HepG2 (cell line): ENCODE measurements around the gene PNPLA8. TPM values are rescaled to one million over a fixed set of nuclear protein-coding genes. Genes with fewer than 3 reads are reported as not detected.

ENCODE experiments used
- ATAC-seq: fragments of 200-7000 bp; cut with Tn5 transposase; 3 replicates; pipeline ENCODE4 v1.9.1; 2020; ENCODE audit warnings: mild to moderate bottlenecking, moderate library complexity
- BruUV-seq: library from RNA; stranded (reverse); fragments of 400-500 nt; replicated peaks from 2 replicates; lab custom pipeline; 2021; lab: Mats Ljungman, UMichigan
- CTCF ChIA-PET: fragments of 300-600 bp; formaldehyde crosslinking; extraction: SDS; loops from one replicate; lab custom pipeline; 2021; ENCODE audit warnings: low total read pairs, inconsistent platforms, low intra/inter-chr PET ratio; lab: Yijun Ruan, JAX
- POLR2A ChIA-PET: fragments of 350-600 bp; sonication (Branson Sonifier 250); formaldehyde crosslinking; loops from one replicate; lab custom pipeline; 2020; ENCODE audit warnings: antibody characterized with exemption, inconsistent platforms; lab: Yijun Ruan, JAX
- DNase-seq: peaks from one replicate; pipeline ENCODE4 v3.0.0-alpha.2; 2015; ENCODE audit warnings: low spot score
- FAIRE-seq: peaks from 3 replicates; lab custom pipeline; 2011; peaks lifted over from hg19 to GRCh38; lab: Jason Lieb, UNC
- H2AFZ ChIP-seq: one replicate; pipeline ENCODE4 v1.6.1; 2011; ENCODE audit warnings: low read length, inconsistent platforms
- H3K27ac ChIP-seq: fragments of 300-600 bp; 3 replicates; pipeline ENCODE4 v1.8.0; 2011; ENCODE audit warnings: mixed run types, mild to moderate bottlenecking, mixed read lengths, low read length, inconsistent platforms; ENCODE audit not compliant: insufficient read depth; ENCODE audit errors: extremely low read length
- H3K27me3 ChIP-seq, 2 experiments: fragments of 200-600 bp in 1 of 2; 2 replicates in 1 of 2; 3 replicates in 1 of 2; pipeline versions ENCODE4 v1.6.0 to v1.8.0; 2011; ENCODE audit warnings: low read length in 2 of 2, mild to moderate bottlenecking in 2 of 2, moderate library complexity in 2 of 2, inconsistent platforms in 1 of 2; ENCODE audit not compliant: insufficient read depth in 2 of 2, control insufficient read depth in 1 of 2
- H3K36me3 ChIP-seq, 2 experiments: fragments of 200-600 bp in 1 of 2; replicated peaks in 1 of 2; 2 replicates in 1 of 2; 3 replicates in 1 of 2; pipeline versions ENCODE4 v1.5.1 to v1.8.0; 2011; ENCODE audit warnings: low read length in 2 of 2, inconsistent platforms in 1 of 2; ENCODE audit not compliant: insufficient read depth in 2 of 2, control insufficient read depth in 1 of 2
- H3K4me1 ChIP-seq: 2 replicates; pipeline ENCODE4 v1.5.1; 2012; ENCODE audit warnings: low read length, inconsistent platforms; ENCODE audit not compliant: insufficient read depth
- H3K4me2 ChIP-seq: 2 replicates; pipeline ENCODE4 v1.6.0; 2011; ENCODE audit warnings: low read depth, low read length, inconsistent platforms
- H3K4me3 ChIP-seq, 3 experiments: fragments of 200-600 bp in 1 of 3; sonication (generic), shearing (Covaris generic) in 1 of 3; replicated peaks in 1 of 3; 2 replicates each; pipeline ENCODE4 v1.5.1; 2011 to 2016; ENCODE audit warnings: low read length in 3 of 3, inconsistent platforms in 2 of 3, low read depth in 2 of 3, mild to moderate bottlenecking in 2 of 3, control low read depth in 1 of 3, mixed read lengths in 1 of 3; ENCODE audit not compliant: insufficient read depth in 1 of 3
- H3K79me2 ChIP-seq: one replicate; pipeline ENCODE4 v1.6.1; 2011; ENCODE audit warnings: low read length, inconsistent platforms; ENCODE audit not compliant: insufficient read depth
- H3K9ac ChIP-seq: 2 replicates; pipeline ENCODE4 v1.6.0; 2011; ENCODE audit warnings: mild to moderate bottlenecking, low read depth, low read length, inconsistent platforms; ENCODE audit not compliant: insufficient read depth
- H3K9me3 ChIP-seq: 2 replicates; pipeline ENCODE4 v1.5.1; 2012; ENCODE audit warnings: mild to moderate bottlenecking, low read length
- H4K20me1 ChIP-seq: 2 replicates; pipeline ENCODE4 v1.6.0; 2011; ENCODE audit warnings: inconsistent platforms, mild to moderate bottlenecking, low read length, moderate library complexity; ENCODE audit not compliant: insufficient read depth
- ARHGAP35 ChIP-seq: sonication (generic); formaldehyde crosslinking; IDR thresholded peaks from 2 replicates; pipeline ENCODE4 v1.9.0; 2022; ENCODE audit warnings: mild to moderate bottlenecking, inconsistent platforms, moderate library complexity, missing genetic modification reagents, borderline replicate concordance
- CHCHD3 ChIP-seq: sonication (generic); formaldehyde crosslinking; IDR thresholded peaks from 2 replicates; pipeline ENCODE4 v1.8.0; 2022; ENCODE audit warnings: mild to moderate bottlenecking, missing genetic modification reagents, moderate library complexity
- ELF1 ChIP-seq: sonication (generic); formaldehyde crosslinking; IDR thresholded peaks from 2 replicates; pipeline ENCODE4 v1.4.0; 2020; ENCODE audit warnings: missing genetic modification reagents
- GZF1 ChIP-seq: sonication (generic); formaldehyde crosslinking; IDR thresholded peaks from 2 replicates; pipeline ENCODE4 v1.5.1; 2020; ENCODE audit warnings: mild to moderate bottlenecking, missing genetic modification reagents
- HOXA3 ChIP-seq: sonication (generic); formaldehyde crosslinking; IDR thresholded peaks from 2 replicates; pipeline ENCODE4 v1.5.0; 2020; ENCODE audit warnings: missing genetic modification reagents
- KLF12 ChIP-seq: sonication (generic); formaldehyde crosslinking; IDR thresholded peaks from 2 replicates; pipeline ENCODE4 v1.4.0; 2020; ENCODE audit warnings: missing genetic modification reagents, borderline replicate concordance
- KLF16 ChIP-seq, 2 experiments: sonication (generic) in 1 of 2; formaldehyde crosslinking in 1 of 2; IDR thresholded peaks; 2 replicates each; pipeline versions ENCODE4 v1.6.1 to v1.8.0; 2016 to 2023; ENCODE audit warnings: missing genetic modification reagents in 2 of 2, missing compliant biosample characterization in 1 of 2
- PCBP1 ChIP-seq: fragments of 200-400 bp; formaldehyde crosslinking; IDR thresholded peaks from 2 replicates; pipeline ENCODE4 v1.6.1; 2017; ENCODE audit warnings: mild to moderate bottlenecking, low read depth, low read length, borderline replicate concordance
- POLR2AphosphoS5 ChIP-seq: IDR thresholded peaks from 2 replicates; pipeline ENCODE4 v1.6.1; 2012; ENCODE audit warnings: low read depth, low read length
- PPARG ChIP-seq: conservative IDR thresholded peaks from 2 replicates; pipeline ENCODE4 v1.6.1; 2016; ENCODE audit warnings: missing biosample characterization, missing genetic modification reagents
- SP2 ChIP-seq: sonication (generic); formaldehyde crosslinking; IDR thresholded peaks from 2 replicates; pipeline ENCODE4 v1.5.1; 2020; ENCODE audit warnings: mild to moderate bottlenecking, missing genetic modification reagents
- SRSF9 ChIP-seq: fragments of 200-400 bp; formaldehyde crosslinking; IDR thresholded peaks from 2 replicates; pipeline ENCODE4 v1.6.1; 2018; ENCODE audit warnings: borderline replicate concordance, mild to moderate bottlenecking, low read depth, low read length; ENCODE audit not compliant: insufficient read depth, poor library complexity, severe bottlenecking
- TCF7L2 ChIP-seq: IDR thresholded peaks from 2 replicates; pipeline ENCODE4 v1.6.1; 2011; ENCODE audit warnings: mild to moderate bottlenecking, low read depth, low read length, moderate library complexity
- XBP1 ChIP-seq: sonication (generic); formaldehyde crosslinking; IDR thresholded peaks from 2 replicates; pipeline ENCODE4 v1.5.0; 2020; ENCODE audit warnings: missing genetic modification reagents
- ZNF350 ChIP-seq: sonication (generic); formaldehyde crosslinking; IDR thresholded peaks from 2 replicates; pipeline ENCODE4 v1.4.0; 2020; ENCODE audit warnings: mild to moderate bottlenecking, low read depth, missing genetic modification reagents, borderline replicate concordance
- ZNF614 ChIP-seq: IDR thresholded peaks from 2 replicates; pipeline ENCODE4 v1.6.1; 2018; ENCODE audit warnings: missing biosample characterization, missing genetic modification reagents, inconsistent platforms, borderline replicate concordance
- ZNF816 ChIP-seq: sonication (generic); formaldehyde crosslinking; IDR thresholded peaks from 2 replicates; pipeline ENCODE4 v1.8.0; 2022; ENCODE audit warnings: missing genetic modification reagents, mild to moderate bottlenecking, borderline replicate concordance
- WGBS: methylation state at CpG from one replicate; pipeline ENCODE4 v1.1.6; 2017; ENCODE audit warnings: low lambda C conversion rate; 5-methylcytosine and 5-hydroxymethylcytosine counted together
- in situ Hi-C: cut with HindIII; loops from 2 replicates; pipeline ENCODE4 v1.10.0; 2017; ENCODE audit warnings: low pct_unique_long_range_greater_than_20kb; ENCODE audit not compliant: extremely low pct_ligation_motif_present
- intact Hi-C: fragments of 100-400 bp; cut with micrococcal nuclease; formaldehyde crosslinking; loops from one replicate; pipeline ENCODE4 v1.10.0; 2022; ENCODE audit not compliant: unreplicated experiment
- polyA plus RNA-seq, 8 experiments: library from polyadenylated mRNA; depleted of rRNA in 3 of 8; stranded (reverse) in 7 of 8; unstranded in 1 of 8; fragments of >200 nt; fragmentation: Illumina TruSeq in 4 of 8; extraction: Trizol in 4 of 8; gene quantifications; 2 replicates each; pipeline versions ENCODE4 v1.2.1 to v1.2.3, GENCODE V29; 2011 to 2016; ENCODE audit warnings: low read depth in 4 of 8, missing spikeins in 1 of 8, mixed read lengths in 1 of 8; ENCODE audit not compliant: insufficient read depth in 1 of 8
- total RNA-seq, 5 experiments: library from RNA; depleted of rRNA; stranded (reverse); fragments of >200 nt; fragmentation: Illumina TruSeq; extraction: Trizol; gene quantifications; 2 replicates each; pipeline ENCODE4 v1.2.3, GENCODE V29; 2016; ENCODE audit warnings: low read depth in 1 of 5
- TF ChIP-seq, protein P1 (sequence below): sonication (generic); formaldehyde crosslinking; IDR thresholded peaks from 2 replicates; pipeline ENCODE4 v1.9.0; 2022; ENCODE audit warnings: low read depth, missing genetic modification reagents
- TF ChIP-seq, protein P2 (sequence below): sonication (generic); formaldehyde crosslinking; IDR thresholded peaks from 2 replicates; pipeline ENCODE4 v1.5.1; 2020; ENCODE audit warnings: missing genetic modification reagents, mild to moderate bottlenecking, borderline replicate concordance

The PNPLA8 gene
- total and polyA plus RNA-seq, 2 of the 13 experiments (the other 11 are each of a cell fraction or from before 2014, with no cell fraction given): 6.3 to 11.4 TPM

DNA sequence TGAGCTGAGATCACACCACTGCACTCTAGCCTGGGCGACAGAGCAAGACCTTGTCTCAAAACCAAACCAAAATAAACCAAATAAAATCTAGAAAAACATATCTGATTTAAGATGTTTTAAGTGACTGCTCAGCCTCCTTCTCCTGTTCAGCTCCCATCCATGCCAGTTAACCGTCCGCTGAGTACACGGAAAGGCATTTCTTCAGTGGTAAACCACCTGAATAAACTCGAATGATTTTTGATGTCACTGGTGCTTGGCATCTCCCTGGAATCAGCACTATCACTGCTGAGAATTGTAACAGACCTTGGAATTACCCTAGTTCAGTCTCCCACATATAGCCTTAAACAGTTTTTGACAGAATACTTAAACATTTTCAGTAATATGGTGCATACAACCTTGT is 45.6 kb downstream of the PNPLA8 start:
- Histone ChIP-seq H3K4me1 (no peaks in the 10 kb centered on the region), H3K9ac (no peak overlapping the region), H3K27me3 (no peaks in the 10 kb centered on the region), H3K27ac (no peak overlapping the region), H4K20me1 (no peaks in the 10 kb centered on the region), H3K36me3 (peaks cover 0 to 11% of the 10 kb centered on the region in 2 experiments; a peak in 2 of 5 replicates), H3K4me2 (no peak overlapping the region), H3K9me3 (no peaks in the 10 kb centered on the region), H3K79me2 (no peaks in the 10 kb centered on the region), H3K4me3 (no peak overlapping the region), H2AFZ (no peak overlapping the region)
- TF ChIP-seq, protein P1, sequence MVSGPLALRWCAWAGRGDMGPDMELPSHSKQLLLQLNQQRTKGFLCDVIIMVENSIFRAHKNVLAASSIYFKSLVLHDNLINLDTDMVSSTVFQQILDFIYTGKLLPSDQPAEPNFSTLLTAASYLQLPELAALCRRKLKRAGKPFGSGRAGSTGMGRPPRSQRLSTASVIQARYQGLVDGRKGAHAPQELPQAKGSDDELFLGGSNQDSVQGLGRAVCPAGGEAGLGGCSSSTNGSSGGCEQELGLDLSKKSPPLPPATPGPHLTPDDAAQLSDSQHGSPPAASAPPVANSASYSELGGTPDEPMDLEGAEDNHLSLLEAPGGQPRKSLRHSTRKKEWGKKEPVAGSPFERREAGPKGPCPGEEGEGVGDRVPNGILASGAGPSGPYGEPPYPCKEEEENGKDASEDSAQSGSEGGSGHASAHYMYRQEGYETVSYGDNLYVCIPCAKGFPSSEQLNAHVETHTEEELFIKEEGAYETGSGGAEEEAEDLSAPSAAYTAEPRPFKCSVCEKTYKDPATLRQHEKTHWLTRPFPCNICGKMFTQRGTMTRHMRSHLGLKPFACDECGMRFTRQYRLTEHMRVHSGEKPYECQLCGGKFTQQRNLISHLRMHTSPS: no peak
- TF ChIP-seq ZNF350 (CRISPR knock-in tag): no peak
- TF ChIP-seq KLF12 (CRISPR knock-in tag): no peak
- TF ChIP-seq ELF1 (CRISPR knock-in tag): no peak
- TF ChIP-seq ZNF816 (CRISPR knock-in tag): no peak
- TF ChIP-seq SP2: no peak
- no peak for TF ChIP-seq SRSF9
- no peak for TF ChIP-seq PPARG (CRISPR knock-in tag)
- no peak for TF ChIP-seq HOXA3 (CRISPR knock-in tag)
- TF ChIP-seq KLF16 (CRISPR knock-in tag; IDR thresholded peaks at IDR 0.05): no peak
- TF ChIP-seq ZNF614 (CRISPR knock-in tag): no peak
- TF ChIP-seq CHCHD3: no peak
- TF ChIP-seq TCF7L2: no peak
- TF ChIP-seq, protein P2, sequence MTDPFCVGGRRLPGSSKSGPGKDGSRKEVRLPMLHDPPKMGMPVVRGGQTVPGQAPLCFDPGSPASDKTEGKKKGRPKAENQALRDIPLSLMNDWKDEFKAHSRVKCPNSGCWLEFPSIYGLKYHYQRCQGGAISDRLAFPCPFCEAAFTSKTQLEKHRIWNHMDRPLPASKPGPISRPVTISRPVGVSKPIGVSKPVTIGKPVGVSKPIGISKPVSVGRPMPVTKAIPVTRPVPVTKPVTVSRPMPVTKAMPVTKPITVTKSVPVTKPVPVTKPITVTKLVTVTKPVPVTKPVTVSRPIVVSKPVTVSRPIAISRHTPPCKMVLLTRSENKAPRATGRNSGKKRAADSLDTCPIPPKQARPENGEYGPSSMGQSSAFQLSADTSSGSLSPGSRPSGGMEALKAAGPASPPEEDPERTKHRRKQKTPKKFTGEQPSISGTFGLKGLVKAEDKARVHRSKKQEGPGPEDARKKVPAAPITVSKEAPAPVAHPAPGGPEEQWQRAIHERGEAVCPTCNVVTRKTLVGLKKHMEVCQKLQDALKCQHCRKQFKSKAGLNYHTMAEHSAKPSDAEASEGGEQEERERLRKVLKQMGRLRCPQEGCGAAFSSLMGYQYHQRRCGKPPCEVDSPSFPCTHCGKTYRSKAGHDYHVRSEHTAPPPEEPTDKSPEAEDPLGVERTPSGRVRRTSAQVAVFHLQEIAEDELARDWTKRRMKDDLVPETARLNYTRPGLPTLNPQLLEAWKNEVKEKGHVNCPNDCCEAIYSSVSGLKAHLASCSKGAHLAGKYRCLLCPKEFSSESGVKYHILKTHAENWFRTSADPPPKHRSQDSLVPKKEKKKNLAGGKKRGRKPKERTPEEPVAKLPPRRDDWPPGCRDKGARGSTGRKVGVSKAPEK (CRISPR knock-in tag): no peak
- TF ChIP-seq PCBP1: no peak
- no peak for TF ChIP-seq GZF1 (CRISPR knock-in tag)
- TF ChIP-seq POLR2AphosphoS5: no peak
- no peak for TF ChIP-seq ARHGAP35 (CRISPR knock-in tag)
- TF ChIP-seq XBP1 (CRISPR knock-in tag): no peak
- intact Hi-C loops (no loop called here), in situ Hi-C loops (no loop called here)
- ATAC-seq (no peak), DNase-seq (no peak), FAIRE-seq (no peak)
- POLR2A ChIA-PET: no interaction called here
- 94% methylated on average over 5 of the region's 5 CpGs for WGBS
- no TSS peak for BruUV-seq
- CTCF ChIA-PET: no interaction called here
